NCI-H345 (cell line): ENCODE data around the gene OSBPL3.

ENCODE experiments used
- DNase-seq: peaks from one replicate; lab custom pipeline; 2025; lab: John Stamatoyannopoulos, UW

OSBPL3 gene

DNA sequence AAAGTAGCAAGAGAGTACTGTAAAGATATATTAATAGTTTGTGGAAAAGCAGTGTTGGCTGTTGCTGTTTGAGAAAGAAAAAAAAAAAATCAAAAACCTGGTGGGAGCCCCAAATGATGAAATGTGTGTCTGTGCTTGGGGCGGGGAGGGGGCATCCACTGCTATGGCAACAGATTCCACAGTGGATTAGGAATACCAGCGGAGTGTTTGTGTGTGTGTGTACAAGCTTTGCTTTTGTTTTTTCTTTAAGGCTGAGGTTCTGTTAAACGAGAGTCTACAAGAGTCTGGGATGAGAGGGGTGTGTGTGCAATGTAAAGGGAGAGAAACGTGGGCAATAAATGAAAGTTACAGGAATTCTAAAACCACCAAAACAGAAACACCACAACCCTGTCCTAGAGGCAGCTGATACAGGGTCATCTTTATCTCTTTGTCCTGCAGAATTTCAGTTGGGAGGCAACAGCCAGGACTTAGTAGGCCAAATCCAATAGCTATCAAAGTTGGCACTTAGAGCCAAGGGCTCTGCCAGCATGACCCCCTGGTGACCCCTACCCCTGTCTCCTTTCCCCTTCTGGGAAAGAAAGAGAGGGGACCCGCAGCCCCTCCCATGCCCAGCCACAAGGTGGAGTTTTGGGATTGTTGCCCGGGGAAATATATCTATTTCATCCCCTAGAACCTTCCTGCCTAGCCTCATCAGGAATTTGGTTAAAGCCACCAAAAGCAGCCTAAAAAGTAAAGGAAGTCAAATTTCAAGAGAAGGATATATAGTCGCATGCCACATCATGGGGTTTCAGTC is 85.4 kb downstream of the OSBPL3 start:
- DNase-seq: no peak

- no peak for DNase-seq
Observed at GRCh38 chr7:24891311-24891735, 88.7 kb downstream of the OSBPL3 start.

DNA sequence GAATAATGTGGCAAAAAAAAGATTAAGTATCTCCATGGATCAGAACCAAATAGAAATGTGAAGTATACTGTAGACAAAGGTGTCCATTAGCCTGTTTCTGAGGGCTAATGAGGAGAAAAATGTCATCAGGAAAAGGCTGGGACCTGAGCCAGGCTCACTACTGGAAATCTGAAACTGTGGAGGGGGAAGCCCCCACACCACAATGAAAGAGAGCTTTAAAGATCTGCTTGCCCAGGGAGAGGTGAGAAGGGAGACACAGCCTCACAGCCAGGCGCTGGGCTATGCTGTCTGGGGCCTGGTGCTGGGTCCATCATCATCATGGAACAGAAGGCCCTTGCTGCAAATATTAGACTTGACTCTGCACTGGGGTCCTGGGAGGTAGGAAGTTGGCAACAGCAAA is 90.4 kb downstream of the OSBPL3 start:
- DNase-seq: no peak

DNA sequence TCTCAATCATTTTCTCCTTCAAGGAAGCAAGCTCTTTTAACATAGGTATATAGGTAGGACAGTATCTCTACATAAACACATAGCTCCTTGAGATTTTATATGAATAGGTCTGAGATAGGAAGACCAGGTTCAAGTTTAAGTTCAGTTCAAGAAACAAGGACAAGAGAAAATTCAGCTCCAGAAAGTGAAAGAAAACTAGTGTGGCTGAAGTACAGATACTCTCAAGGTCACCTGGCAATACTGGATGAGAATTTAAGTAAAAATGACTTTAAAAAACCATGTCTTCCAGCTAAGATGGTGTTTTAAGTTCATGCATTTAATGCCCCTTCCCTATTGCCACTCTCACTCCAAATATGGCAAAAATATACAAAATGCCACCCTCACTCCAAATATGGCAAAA is 91.3 kb downstream of the OSBPL3 start:
- no peak for DNase-seq

- DNase-seq: no peak
Observed at GRCh38 chr7:24885716-24886115, 94.3 kb downstream of the OSBPL3 start.

DNA sequence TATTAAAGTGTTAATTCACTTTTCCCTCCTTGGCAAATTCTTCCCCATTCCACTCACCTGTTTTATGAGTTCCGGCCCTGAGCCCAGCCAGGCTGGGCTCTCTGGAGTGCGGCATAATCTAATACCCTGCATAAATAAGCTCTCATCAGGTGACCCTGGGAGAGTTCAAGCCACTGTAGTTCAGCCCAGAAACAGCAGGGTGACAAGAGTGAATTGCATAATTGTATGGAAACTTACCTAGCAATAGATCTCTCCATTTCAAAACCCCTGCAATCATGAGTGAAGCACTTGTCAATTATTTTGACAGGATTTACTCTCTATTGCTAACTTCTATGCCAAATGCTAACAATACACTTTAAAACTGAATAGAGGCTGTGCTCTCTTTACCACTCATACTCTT is 94.7 kb downstream of the OSBPL3 start:
- DNase-seq: peak; percentile 61

GRCh38 chr7:24884401-24884800 is 95.6 kb downstream of the OSBPL3 start:
- DNase-seq: peak; percentile 79

DNA sequence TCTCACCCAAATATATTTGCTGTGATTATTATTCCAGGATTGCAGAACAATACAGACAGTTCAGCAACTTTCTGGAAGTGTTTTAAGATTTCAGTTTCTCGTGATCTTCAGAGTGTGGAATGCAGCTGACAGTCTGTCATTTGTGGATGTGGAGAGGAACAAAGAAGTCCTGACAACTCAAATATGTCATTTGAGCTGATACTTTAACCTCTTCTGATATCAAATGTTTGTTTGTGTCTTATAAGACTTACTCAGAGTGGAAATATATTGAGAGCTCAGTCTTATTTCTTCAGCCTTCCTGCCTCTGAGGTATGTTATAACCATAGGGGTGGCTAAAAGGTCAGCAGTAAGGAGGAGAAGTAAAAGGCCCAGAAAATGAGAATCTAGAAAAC is 96.4 kb downstream of the OSBPL3 start:
- no peak for DNase-seq

DNA sequence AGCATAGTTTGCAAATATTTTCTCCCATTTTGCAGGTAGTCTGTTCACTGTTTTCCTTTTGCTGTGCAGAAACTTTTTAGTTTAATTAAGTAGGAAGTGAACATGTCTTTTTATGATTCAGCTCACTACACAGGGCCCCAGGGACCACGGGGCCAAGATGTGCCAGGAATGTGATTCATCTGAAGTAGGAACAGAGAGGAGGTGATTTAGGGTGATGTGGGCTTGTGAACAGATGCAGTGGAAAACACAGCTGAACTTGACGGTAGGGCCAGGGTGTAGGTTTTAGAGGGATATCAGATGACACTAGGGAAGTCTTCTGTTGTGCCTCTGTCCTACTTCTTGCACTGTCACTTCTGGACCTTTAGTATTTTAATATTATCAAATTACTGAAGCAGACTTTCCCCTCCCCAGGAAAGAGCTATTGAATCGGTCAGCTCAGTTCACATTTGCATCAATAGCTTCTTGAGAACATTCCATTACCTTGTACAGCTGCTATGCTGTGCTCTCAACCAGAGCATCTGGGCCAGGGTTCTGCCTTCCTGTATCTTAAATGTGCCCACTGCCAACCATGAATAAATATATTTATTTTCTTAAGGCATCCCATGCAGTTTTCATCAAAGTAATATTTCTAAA is 96.9 kb downstream of the OSBPL3 start:
- DNase-seq: no peak

GRCh38 chr7:24881623-24882022 is 98.4 kb downstream of the OSBPL3 start:
- DNase-seq: no peak

- DNase-seq: no peak
Observed at GRCh38 chr7:24880886-24881285, 99.1 kb downstream of the OSBPL3 start.

DNA sequence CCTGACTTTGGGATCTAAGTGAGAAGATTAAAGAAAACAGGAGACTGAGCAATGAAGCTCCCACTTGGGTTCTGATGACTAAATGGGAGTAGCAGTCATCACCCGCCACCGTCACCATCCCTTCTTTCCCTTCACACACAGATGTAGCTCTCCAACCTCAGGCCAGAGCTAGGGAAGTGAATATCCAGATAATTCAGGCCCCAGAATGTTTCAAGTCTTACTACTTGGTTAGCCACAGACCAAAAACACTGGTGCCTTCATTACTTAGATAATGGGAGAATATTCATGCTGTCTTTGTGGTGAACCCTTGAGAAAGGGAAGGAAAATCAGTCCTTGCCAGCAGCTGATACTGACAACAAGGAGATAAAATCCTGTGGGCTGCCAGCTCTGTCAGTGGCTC is 100.7 kb downstream of the OSBPL3 start:
- no peak for DNase-seq

GRCh38 chr7:24877790-24878311 is 102.1 kb downstream of the OSBPL3 start:
- DNase-seq: no peak

DNA sequence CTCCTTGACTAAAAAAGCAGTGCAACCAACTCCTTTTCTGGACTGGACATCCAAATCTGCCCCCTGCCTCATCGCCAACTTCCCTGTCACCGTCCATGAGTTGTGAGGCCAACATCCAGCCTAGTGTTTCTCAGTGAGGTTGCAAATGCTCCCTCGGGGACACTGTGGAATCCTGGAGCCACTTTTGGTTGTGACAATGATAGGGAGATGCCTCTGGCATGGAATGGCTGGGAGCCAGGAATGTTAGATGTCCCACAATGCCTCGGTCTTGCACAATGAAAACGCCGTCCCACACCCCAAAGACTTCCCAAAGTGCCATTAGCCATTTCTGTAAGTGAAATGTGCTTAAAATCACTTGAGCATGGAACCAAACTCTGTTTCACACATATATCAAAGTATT is 105.2 kb downstream of the OSBPL3 start:
- DNase-seq: no peak

DNA sequence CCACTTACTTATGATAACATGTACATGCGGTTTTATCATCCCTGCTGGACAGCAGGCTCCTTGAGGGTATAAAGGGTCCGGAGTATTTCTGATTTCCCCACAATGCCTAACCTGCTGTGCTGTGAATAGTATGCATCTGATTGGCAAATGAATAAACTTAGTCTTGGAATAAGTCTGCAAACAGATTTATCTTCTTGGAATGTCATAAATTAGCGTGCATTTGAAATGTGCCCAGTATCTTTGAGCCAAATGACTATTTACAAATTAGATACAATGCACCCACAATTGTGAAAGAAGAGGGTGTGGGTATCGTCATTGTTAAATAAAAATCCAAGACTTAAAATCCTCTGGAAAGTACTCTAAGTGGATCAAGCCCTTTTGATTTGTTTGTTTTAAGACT is 106.0 kb downstream of the OSBPL3 start:
- no peak for DNase-seq

DNA sequence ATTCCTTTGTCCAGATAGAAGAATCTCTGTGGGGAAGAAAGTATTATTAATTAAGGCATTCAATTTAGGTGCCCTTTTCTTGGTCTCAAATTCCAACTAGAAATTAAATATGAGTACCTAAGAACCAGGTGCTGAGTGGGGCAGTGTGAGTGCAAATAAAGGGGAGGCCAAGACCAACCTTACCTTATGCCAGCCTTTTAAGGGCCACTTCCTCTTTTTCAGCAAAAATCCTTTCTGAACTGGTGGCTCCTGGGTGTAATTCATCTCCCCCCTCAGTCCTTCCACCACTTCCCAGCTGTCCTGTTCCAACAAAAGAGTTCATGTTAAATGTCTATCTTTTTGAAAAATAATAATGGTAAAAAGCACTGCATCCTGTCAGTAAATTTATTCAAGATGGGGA is 108.2 kb downstream of the OSBPL3 start:
- no peak for DNase-seq

GRCh38 chr7:24870766-24871165 is 109.2 kb downstream of the OSBPL3 start:
- no peak for DNase-seq

DNA sequence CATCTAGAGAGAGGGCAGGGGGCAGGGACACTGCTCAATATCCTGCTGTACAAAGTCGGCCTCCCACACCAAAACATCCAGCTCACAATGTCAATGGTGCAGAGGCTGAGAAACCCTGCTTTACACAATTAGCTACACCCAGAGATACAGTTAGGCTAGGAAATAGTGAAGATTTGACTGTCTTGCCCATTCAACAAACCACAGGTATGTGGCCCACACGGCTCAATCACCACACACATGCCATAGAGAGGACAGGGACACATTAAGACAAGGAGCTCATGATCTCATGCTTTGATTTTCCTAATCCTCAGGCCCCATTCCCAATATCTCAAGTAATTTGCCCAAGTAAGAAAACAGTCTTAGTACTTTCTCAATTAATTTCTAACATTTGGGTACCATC is 110.4 kb downstream of the OSBPL3 start:
- DNase-seq: no peak

DNA sequence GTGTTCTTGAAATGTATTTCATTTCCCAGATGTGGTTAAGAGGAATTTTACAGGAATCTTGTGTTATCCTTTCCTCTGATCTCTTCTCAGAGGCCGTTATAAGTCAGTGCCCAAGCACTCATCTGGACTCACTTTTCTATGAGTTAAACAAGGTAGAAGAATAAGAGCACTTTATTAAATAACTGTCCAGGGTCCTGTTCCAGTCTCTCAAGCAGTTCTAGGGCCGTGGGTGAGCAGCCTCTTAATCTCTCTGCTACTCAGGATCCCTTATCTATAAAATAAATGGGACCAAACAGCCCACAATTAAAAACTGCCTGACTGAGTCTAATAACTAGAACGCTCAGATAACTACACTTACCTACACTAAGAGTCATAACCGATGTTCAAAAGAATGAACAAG is 111.2 kb downstream of the OSBPL3 start:
- DNase-seq: no peak

GRCh38 chr7:24866004-24866615 is 113.9 kb downstream of the OSBPL3 start:
- DNase-seq: no peak

GRCh38 chr7:24864214-24864817 is 115.7 kb downstream of the OSBPL3 start:
- DNase-seq: no peak

DNA sequence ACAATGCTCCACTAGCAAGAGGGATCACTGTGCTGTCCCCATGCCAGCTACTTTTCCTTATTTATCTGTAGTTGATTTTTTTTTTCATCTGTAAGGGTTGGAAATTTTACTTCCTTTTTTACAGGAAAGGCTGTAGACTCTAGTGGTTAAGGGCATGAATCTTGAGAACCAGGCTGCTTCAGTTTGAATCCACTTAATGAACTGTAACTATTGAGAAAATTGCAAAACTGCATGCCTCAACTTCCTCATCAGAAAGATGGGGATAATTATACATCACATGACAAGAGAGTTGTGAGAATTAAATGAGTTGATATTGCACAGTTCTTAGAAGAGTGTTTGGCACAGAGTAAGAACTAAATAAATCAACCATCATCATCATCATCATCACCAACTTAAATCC is 116.4 kb downstream of the OSBPL3 start:
- DNase-seq: no peak

DNA sequence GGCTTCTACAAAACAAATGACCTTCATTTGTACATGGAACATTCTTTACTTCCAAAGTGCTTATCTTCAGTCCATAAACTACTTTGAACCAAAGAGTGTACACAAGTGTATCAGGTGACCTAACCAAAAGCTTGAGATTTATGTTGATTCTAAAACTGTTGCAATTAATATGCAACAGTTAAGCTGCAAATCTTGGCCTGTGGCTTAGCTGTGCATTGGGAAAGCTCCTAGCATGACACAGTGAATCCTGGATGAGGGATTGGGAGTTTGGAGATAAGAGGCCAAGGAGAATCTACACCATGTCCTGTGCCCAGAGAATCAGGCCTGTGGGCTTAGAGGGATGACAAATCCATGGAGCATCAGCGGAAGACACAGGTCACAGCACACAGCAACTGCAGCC is 117.5 kb downstream of the OSBPL3 start:
- DNase-seq: no peak
